CD4-positive, alpha-beta T cell (primary cell): ENCODE measurements around the gene ZNF396. TPM values are rescaled to one million over a fixed set of nuclear protein-coding genes. Genes with fewer than 3 reads are reported as not detected.

Experiments
- ATAC-seq: fragments of 200-7000 bp; cut with Tn5 transposase; one replicate; pipeline ENCODE4 v1.10.0; 2022; ENCODE audit warnings: mild to moderate bottlenecking; ENCODE audit not compliant: poor library complexity
- CTCF ChIA-PET: fragments of 350-600 bp; sonication (Branson Sonifier 250); formaldehyde crosslinking; loops from one replicate; lab custom pipeline; 2021; ENCODE audit warnings: antibody characterized with exemption, inconsistent platforms; lab: Charles Lee
- POLR2A ChIA-PET: fragments of 350-600 bp; sonication (Branson Sonifier 250); formaldehyde crosslinking; loops from one replicate; lab custom pipeline; 2021; ENCODE audit warnings: antibody characterized with exemption, inconsistent platforms; lab: Charles Lee
- DNase-seq, 14 experiments: peaks; one replicate each; pipeline ENCODE4 v3.0.0-alpha.2; 2013 to 2020; ENCODE audit warnings: mixed read lengths in 2 of 14
- H3K27ac ChIP-seq, 2 donors: one replicate each; pipeline versions ENCODE4 v1.5.1 to v1.7.0; 2013; ENCODE audit warnings: low read length in 2 of 2, low read depth in 1 of 2, mild to moderate bottlenecking in 1 of 2
- H3K27me3 ChIP-seq, 2 experiments: 1 replicate in 1 of 2; 2 replicates in 1 of 2; pipeline versions ENCODE4 v1.6.1 to v1.7.0; 2013; ENCODE audit warnings: low read length in 2 of 2, control low read depth in 1 of 2, mild to moderate bottlenecking in 1 of 2, moderate library complexity in 1 of 2; ENCODE audit not compliant: insufficient read depth in 2 of 2, control insufficient read depth in 1 of 2
- H3K36me3 ChIP-seq: one replicate; pipeline ENCODE4 v1.6.1; 2013; ENCODE audit warnings: low read length, control low read depth; ENCODE audit not compliant: insufficient read depth
- H3K4me1 ChIP-seq: one replicate; pipeline ENCODE4 v1.6.1; 2013; ENCODE audit warnings: low read length, control low read depth; ENCODE audit not compliant: insufficient read depth
- H3K4me3 ChIP-seq: one replicate; pipeline ENCODE4 v1.5.1; 2013; ENCODE audit warnings: mild to moderate bottlenecking, low read length, moderate library complexity
- H3K9me3 ChIP-seq, 2 experiments: 1 replicate in 1 of 2; 2 replicates in 1 of 2; pipeline versions ENCODE4 v1.6.1 to v1.7.0; 2013; ENCODE audit warnings: low read length in 2 of 2, mild to moderate bottlenecking in 2 of 2, control low read depth in 1 of 2, moderate library complexity in 1 of 2; ENCODE audit not compliant: control insufficient read depth in 1 of 2, insufficient read depth in 1 of 2
- H3K27ac Mint-ChIP-seq: one replicate; pipeline ENCODE4 v1.8.0; 2020; ENCODE audit warnings: mixed read lengths
- H3K27me3 Mint-ChIP-seq: one replicate; pipeline ENCODE4 v1.8.0; 2021; ENCODE audit warnings: mixed read lengths
- H3K36me3 Mint-ChIP-seq: one replicate; pipeline ENCODE4 v1.8.0; 2021; ENCODE audit warnings: low read depth, mixed read lengths
- H3K4me1 Mint-ChIP-seq: one replicate; pipeline ENCODE4 v1.8.0; 2021; ENCODE audit warnings: low read depth, mixed read lengths
- H3K4me3 Mint-ChIP-seq: one replicate; pipeline ENCODE4 v1.8.0; 2020; ENCODE audit warnings: mild to moderate bottlenecking, mixed read lengths
- H3K9me3 Mint-ChIP-seq: one replicate; pipeline ENCODE4 v1.8.0; 2020; ENCODE audit warnings: mixed read lengths
- intact Hi-C, 2 experiments: fragments of 100-400 bp; cut with DNase I in 1 of 2; cut with micrococcal nuclease in 1 of 2; formaldehyde crosslinking; loops; one replicate each; pipeline versions ENCODE4 v1.15.1 to v1.9.0; 2023 to 2025; cut with DNase I, micrococcal nuclease
- total RNA-seq, 174 experiments: library from RNA in 2 of 174; stranded (reverse) in 2 of 174; gene quantifications; one replicate each; pipeline ENCODE4 v1.2.3 and lab custom pipeline; 2021 to 2026
- TF ChIP-seq, protein P1 (sequence below): fragments of 200-600 bp; IDR thresholded peaks from one replicate; pipeline ENCODE4 v1.8.0; 2022; ENCODE audit warnings: antibody characterized with exemption, mild to moderate bottlenecking

ZNF396 gene
- total RNA-seq, 2 experiments from 2014 or later = 0.25 to 0.28 TPM

GRCh38 chr18:35362531-35362930, 14.6 kb downstream of the ZNF396 start:
- H3K27me3 Mint-ChIP-seq = no peaks in the 10 kb centered on the region
- H3K4me3 Mint-ChIP-seq = no peak overlapping the region
- H3K36me3 Mint-ChIP-seq = no peaks in the 10 kb centered on the region
- TF ChIP-seq, protein P1, sequence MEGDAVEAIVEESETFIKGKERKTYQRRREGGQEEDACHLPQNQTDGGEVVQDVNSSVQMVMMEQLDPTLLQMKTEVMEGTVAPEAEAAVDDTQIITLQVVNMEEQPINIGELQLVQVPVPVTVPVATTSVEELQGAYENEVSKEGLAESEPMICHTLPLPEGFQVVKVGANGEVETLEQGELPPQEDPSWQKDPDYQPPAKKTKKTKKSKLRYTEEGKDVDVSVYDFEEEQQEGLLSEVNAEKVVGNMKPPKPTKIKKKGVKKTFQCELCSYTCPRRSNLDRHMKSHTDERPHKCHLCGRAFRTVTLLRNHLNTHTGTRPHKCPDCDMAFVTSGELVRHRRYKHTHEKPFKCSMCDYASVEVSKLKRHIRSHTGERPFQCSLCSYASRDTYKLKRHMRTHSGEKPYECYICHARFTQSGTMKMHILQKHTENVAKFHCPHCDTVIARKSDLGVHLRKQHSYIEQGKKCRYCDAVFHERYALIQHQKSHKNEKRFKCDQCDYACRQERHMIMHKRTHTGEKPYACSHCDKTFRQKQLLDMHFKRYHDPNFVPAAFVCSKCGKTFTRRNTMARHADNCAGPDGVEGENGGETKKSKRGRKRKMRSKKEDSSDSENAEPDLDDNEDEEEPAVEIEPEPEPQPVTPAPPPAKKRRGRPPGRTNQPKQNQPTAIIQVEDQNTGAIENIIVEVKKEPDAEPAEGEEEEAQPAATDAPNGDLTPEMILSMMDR = no peak
- H3K4me1 ChIP-seq = no peaks in the 10 kb centered on the region
- H3K27me3 ChIP-seq = no peaks in the 10 kb centered on the region
- no peaks in the 10 kb centered on the region for H3K9me3 ChIP-seq
- intact Hi-C loops = no loop called here
- no peak overlapping the region for H3K4me3 ChIP-seq
- POLR2A ChIA-PET = no interaction called here
- no peak overlapping the region for H3K27ac ChIP-seq
- no peak for ATAC-seq
- no peak for DNase-seq
- CTCF ChIA-PET = no interaction called here
- H3K4me1 Mint-ChIP-seq = no peaks in the 10 kb centered on the region
- H3K9me3 Mint-ChIP-seq = no peaks in the 10 kb centered on the region
- H3K36me3 ChIP-seq = no peaks in the 10 kb centered on the region
- H3K27ac Mint-ChIP-seq = no peak overlapping the region

DNA sequence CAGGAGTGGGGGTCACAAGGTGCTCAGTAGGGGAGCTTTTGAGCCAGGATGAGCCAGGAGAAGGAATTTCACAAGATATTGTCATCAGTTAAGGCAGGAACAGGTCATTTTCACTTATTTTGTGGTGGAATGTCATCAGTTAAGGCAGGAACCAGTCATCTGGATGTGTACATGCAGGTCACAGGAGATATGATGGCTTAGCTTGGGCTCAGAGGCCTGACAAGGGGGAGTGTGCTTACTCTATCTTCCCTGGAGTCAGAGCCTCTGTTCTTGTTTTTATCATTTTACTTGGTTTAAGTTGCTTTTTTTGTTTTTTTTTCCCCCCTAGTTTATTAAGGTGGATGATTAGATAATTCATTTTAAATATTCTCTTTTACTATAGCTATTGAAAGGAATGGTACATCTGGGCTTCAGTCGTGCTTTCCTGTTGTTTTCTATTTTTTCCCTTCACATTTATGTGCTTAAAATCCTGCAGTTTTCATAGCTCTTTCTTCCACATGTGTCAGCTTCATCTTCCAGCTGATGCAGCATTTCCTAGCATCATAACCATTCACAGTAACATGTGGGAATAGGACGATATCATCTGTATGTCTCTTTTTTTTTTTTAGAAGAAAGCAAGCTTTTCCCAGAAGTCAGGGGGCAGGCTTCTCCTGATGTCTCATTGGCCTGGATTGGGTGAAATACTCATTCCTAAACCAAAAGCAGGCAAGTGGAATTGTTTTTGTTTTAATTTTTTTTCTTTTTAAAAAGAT, 15.4 kb downstream of the ZNF396 start:
- H3K27me3 ChIP-seq = no peaks in the 10 kb centered on the region
- H3K27ac Mint-ChIP-seq = no peak overlapping the region
- H3K9me3 Mint-ChIP-seq = no peaks in the 10 kb centered on the region
- no peaks in the 10 kb centered on the region for H3K36me3 Mint-ChIP-seq
- TF ChIP-seq, protein P1 = no peak
- H3K9me3 ChIP-seq = no peaks in the 10 kb centered on the region
- H3K4me3 ChIP-seq = no peak overlapping the region
- no peaks in the 10 kb centered on the region for H3K4me1 Mint-ChIP-seq
- no peak overlapping the region for H3K27ac ChIP-seq
- H3K27me3 Mint-ChIP-seq = no peaks in the 10 kb centered on the region
- H3K36me3 ChIP-seq = no peaks in the 10 kb centered on the region
- intact Hi-C loops = no loop called here
- POLR2A ChIA-PET = interaction anchor here (0.6 kb wide), 1 partner anchor 1464 kb away, joined by 5 read pairs; no protein-coding TSS in a partner anchor
- no peak for DNase-seq
- CTCF ChIA-PET = no interaction called here
- H3K4me3 Mint-ChIP-seq = no peak overlapping the region
- H3K4me1 ChIP-seq = no peaks in the 10 kb centered on the region
- no peak for ATAC-seq

DNA sequence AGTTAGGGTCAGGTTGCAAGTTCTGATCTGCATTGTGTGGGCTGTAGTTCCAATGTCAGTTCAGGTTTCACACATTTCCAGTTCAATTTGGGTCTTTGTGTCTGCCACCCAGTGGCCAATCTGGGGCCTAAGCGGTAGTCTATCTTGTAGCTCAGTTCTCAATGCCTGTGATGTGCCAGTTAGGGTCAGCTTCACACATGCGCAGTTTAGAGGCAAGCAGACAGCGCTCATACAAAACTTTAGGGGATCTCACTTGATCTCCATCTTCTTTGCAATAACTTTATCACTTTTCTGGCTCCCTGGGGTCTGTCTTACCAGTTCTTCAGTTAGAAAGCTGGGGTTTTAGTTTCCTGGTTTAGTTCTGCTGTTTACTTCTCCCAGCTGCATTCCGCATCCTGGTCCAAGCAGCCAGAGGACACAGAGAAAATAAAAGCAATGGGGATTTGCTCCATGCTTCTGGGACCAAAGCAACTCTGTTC, 22.0 kb downstream of the ZNF396 start:
- Mint-ChIP-seq H3K9me3 (peaks cover 4% of the 10 kb centered on the region), H3K27ac (no peak overlapping the region), H3K27me3 (no peaks in the 10 kb centered on the region), H3K36me3 (no peaks in the 10 kb centered on the region), H3K4me3 (no peak overlapping the region), H3K4me1 (peaks cover 4% of the 10 kb centered on the region)
- ATAC-seq = peak; percentile 95
- H3K9me3 ChIP-seq = peaks cover 8 to 9% of the 10 kb centered on the region in 2 experiments
- TF ChIP-seq, protein P1 = peak; percentile 68
- peak; percentile 39 to 85 (median 48) for DNase-seq
- H3K27ac ChIP-seq = no peak overlapping the region
- no peaks in the 10 kb centered on the region for H3K36me3 ChIP-seq
- ChIA-PET POLR2A (interaction anchor here (0.8 to 1.0 kb wide), 2 partner anchors 9 to 11 kb away, joined by 3 to 5 read pairs; partner anchors contain the start of gene ZNF24), CTCF (interaction anchor here (0.7 to 1.6 kb wide), 13 partner anchors 11 to 379 kb away, joined by 3 to 16 read pairs (median 4); partner anchors contain the start of genes ZNF24 and ZNF397)
- no peak overlapping the region for H3K4me3 ChIP-seq
- H3K27me3 ChIP-seq = no peaks in the 10 kb centered on the region
- intact Hi-C loops = loop anchor here (1.0 to 5.0 kb wide), 4 partner anchors 124 to 349 kb away; no protein-coding TSS in a partner anchor
- no peaks in the 10 kb centered on the region for H3K4me1 ChIP-seq
